HG02852 (cell line): Measurements from ENCODE around the gene FFAR2.
"Not testable (repeated sequence)": the region's sequence is repeated elsewhere in the genome, so short reads cannot be mapped to it uniquely, and the experiment has no call there.

Experiments used
- ATAC-seq: cut with Tn5 transposase; IDR thresholded peaks from one replicate; pipeline ENCODE4 v1.9.1; 2021; ENCODE audit warnings: mild to moderate bottlenecking, moderate library complexity; ENCODE audit not compliant: unreplicated experiment

FFAR2 gene

GRCh38 chr19:35447606-35448469, at the start of gene FFAR2:
Gene FFAR2, plus strand, starts transcription at chr19:35448257. Its CDS starts 1,458 bp downstream, at chr19:35449715.
- no peak for ATAC-seq

- ATAC-seq, result no peak
These were observed 49.5 kb upstream of the FFAR2 start for GRCh38 chr19:35398570-35398969.

GRCh38 chr19:35399231-35399630, 48.8 kb upstream of the FFAR2 start:
- ATAC-seq, result no peak

GRCh38 chr19:35399948-35400772, 47.9 kb upstream of the FFAR2 start:
- no peak for ATAC-seq

GRCh38 chr19:35400773-35401100, 47.3 kb upstream of the FFAR2 start:
- no peak for ATAC-seq

- ATAC-seq, result not testable (repeated sequence)
These were observed 46.6 kb upstream of the FFAR2 start for GRCh38 chr19:35401416-35401815.

- ATAC-seq, result no peak
These were observed 44.8 kb upstream of the FFAR2 start for GRCh38 chr19:35403116-35403760.

GRCh38 chr19:35404879-35405622, 43.0 kb upstream of the FFAR2 start:
- ATAC-seq, result peak; percentile 67

GRCh38 chr19:35407619-35408018, 40.4 kb upstream of the FFAR2 start:
- ATAC-seq, result no peak

GRCh38 chr19:35408284-35409171, 39.5 kb upstream of the FFAR2 start:
- peak; percentile 47 for ATAC-seq

GRCh38 chr19:35409191-35409590, 38.9 kb upstream of the FFAR2 start:
- no peak for ATAC-seq

GRCh38 chr19:35410487-35410886, 37.6 kb upstream of the FFAR2 start:
- no peak for ATAC-seq

- ATAC-seq, result no peak
These were observed 33.6 kb upstream of the FFAR2 start for GRCh38 chr19:35414442-35414841.

- ATAC-seq, result no peak
These were observed 31.7 kb upstream of the FFAR2 start for GRCh38 chr19:35416331-35416730.

- no peak for ATAC-seq
These were observed 30.8 kb upstream of the FFAR2 start for GRCh38 chr19:35417278-35417677.

GRCh38 chr19:35417713-35418534, 30.1 kb upstream of the FFAR2 start:
- no peak for ATAC-seq

GRCh38 chr19:35419046-35419445, 29.0 kb upstream of the FFAR2 start:
- ATAC-seq, result no peak

- no peak for ATAC-seq
These were observed 28.3 kb upstream of the FFAR2 start for GRCh38 chr19:35419805-35420204.

- ATAC-seq, result no peak
These were observed 26.7 kb upstream of the FFAR2 start for GRCh38 chr19:35421362-35421761.
